GM12875 (cell line): Measurements from ENCODE around the gene PDLIM7.

Source experiments
- H3K4me3 ChIP-seq: one replicate; pipeline ENCODE4 v1.5.1; 2011; ENCODE audit warnings: low read depth, low read length, control low read depth
- TF ChIP-seq, protein P1 (sequence below): IDR thresholded peaks from 2 replicates; pipeline ENCODE4 v1.5.1; 2011; ENCODE audit warnings: low read depth, mild to moderate bottlenecking, control low read depth, inconsistent platforms, low read length, moderate library complexity, borderline replicate concordance; ENCODE audit not compliant: insufficient read depth

The PDLIM7 gene

DNA sequence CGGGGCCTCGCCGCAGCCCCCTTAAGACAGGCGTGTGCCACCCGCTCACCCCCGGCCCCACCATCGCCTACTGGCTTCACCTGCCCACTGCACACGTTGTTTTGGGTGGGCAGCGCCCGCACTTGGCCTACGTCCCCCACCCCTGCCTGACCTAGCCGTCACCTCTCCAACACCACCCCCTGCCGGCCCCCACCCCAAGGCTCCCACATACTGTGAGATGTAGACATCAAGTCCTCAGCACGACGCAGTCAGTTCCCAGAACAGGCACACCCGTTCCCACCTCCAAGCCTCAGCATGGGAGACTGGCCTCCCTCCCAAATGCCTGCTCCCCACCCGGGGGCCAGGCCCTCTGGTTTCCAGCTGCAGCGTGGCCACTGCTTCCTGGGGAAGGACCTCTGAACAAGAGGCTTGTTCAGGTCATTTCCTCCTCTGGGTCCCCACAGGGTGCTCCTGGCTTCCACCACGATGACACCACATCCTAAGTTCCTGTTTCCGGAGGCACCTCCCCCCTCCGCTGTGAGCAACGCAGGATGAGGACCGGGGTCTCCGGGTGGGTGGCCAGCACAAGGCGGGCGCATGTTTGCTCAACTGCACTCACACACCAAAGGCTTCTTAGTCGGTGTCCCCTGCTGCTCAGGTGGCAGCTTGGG lies 35.3 kb downstream of the PDLIM7 start:
- H3K4me3 ChIP-seq, result no peak overlapping the region
- TF ChIP-seq, protein P1, sequence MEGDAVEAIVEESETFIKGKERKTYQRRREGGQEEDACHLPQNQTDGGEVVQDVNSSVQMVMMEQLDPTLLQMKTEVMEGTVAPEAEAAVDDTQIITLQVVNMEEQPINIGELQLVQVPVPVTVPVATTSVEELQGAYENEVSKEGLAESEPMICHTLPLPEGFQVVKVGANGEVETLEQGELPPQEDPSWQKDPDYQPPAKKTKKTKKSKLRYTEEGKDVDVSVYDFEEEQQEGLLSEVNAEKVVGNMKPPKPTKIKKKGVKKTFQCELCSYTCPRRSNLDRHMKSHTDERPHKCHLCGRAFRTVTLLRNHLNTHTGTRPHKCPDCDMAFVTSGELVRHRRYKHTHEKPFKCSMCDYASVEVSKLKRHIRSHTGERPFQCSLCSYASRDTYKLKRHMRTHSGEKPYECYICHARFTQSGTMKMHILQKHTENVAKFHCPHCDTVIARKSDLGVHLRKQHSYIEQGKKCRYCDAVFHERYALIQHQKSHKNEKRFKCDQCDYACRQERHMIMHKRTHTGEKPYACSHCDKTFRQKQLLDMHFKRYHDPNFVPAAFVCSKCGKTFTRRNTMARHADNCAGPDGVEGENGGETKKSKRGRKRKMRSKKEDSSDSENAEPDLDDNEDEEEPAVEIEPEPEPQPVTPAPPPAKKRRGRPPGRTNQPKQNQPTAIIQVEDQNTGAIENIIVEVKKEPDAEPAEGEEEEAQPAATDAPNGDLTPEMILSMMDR, result no peak

DNA sequence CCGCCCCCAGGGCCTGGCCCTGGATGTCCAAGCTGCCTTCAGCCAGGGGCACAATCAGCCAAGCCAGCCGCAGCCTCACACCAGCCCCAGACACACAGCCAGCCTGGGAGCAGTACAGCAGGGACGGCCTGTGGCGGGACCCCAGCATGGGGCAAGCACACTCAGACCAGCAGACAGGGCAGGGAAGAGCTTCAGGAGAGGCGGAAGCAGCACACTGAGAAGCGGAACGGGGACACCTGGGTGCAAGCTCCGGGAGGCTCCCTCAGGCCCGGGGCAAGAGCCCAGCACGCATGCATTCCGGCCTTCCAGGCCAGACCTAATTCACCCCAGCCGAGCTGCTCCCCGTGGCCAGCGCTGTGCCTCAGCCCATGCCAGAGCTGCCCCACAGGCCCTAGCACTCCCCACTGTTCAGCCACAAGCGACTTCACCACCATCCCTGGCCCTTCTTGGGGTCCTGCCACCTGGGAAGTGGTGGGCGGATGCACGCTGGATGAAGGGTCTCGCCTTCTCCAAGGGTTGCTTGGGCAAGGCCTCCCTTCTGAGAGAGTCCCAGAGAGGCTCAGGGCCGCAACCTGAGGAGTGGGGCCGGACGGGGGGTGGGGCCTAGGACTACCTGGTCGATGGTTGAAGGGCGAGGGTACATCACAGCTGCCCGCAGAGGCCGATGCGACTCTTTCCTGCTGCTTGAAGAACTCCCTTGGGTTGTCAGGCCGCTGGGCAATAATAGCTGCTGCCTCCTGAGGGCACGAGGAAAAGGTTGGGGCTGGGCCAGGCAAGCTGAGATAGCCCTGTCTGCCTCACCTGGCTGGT lies 37.4 kb downstream of the PDLIM7 start:
- no peak overlapping the region for H3K4me3 ChIP-seq

DNA sequence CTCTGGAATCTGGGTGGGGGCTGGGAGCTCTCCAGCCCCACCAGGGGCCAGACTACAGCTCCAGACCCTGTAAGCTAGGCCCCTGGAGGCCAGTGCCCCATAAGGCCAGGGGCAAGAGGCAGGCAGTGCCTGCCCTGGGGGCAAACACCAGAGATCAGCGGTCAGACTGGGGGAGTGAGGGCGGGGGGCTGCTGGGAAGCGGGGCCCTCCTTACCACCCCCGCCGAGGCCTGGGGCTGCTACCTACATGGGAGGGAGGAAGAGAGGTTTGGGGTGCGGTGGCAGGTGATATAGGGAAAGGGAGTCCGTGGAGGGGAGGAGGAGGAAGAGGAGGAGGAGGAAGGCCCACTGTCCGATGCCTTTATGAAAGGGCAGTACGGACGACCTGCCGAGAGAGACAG lies 38.0 kb downstream of the PDLIM7 start:
- no peak overlapping the region for H3K4me3 ChIP-seq
- TF ChIP-seq, protein P1, result no peak

More for the DNA sequence above, 37.4 kb downstream of the PDLIM7 start:
- TF ChIP-seq, protein P1, result no peak

GRCh38 chr5:177458912-177459350 lies 38.5 kb downstream of the PDLIM7 start:
- TF ChIP-seq, protein P1, result no peak
- H3K4me3 ChIP-seq, result no peak overlapping the region

DNA sequence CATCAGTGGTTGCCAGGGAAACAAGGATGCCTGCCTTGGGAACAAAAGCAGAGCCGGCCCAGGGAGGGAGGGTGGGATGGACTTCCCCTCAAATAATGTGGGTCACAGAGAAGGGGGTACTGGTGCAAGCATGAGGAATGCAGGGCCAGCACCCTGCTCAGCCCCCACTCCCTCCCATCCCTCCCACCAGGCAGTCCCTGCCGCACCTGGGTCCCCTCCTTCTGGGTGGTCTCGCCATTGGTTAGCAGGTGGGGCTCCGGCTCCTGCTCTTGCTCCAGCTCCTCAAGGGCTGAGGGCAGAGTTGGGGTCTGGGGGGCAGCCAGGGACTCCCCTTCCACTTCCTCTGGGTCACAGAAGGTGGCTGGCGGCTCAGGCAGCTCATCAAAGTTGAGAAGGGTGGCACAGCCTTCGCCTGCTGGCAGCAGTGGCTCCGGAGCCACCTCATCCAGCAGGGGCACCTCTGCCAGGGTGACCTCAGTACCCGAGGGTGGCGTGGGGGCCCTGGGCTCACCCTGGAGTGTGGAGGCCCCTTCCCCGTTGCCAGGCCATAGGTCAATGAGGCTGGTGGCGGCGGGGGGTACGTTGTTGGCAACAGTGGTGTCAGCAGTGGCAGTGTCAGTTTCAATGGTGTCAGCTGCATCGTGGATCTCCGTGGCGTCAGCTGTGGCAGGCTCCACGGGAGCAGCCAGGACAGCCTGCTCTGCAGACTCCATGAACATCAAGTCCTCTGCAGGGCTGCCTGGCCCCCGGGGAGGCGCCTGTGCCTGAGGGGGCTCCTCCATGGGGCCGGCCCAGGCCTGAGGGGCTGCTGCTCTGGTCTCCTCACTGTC lies 39.3 kb downstream of the PDLIM7 start:
- TF ChIP-seq, protein P1, result no peak
- H3K4me3 ChIP-seq, result no peak overlapping the region

DNA sequence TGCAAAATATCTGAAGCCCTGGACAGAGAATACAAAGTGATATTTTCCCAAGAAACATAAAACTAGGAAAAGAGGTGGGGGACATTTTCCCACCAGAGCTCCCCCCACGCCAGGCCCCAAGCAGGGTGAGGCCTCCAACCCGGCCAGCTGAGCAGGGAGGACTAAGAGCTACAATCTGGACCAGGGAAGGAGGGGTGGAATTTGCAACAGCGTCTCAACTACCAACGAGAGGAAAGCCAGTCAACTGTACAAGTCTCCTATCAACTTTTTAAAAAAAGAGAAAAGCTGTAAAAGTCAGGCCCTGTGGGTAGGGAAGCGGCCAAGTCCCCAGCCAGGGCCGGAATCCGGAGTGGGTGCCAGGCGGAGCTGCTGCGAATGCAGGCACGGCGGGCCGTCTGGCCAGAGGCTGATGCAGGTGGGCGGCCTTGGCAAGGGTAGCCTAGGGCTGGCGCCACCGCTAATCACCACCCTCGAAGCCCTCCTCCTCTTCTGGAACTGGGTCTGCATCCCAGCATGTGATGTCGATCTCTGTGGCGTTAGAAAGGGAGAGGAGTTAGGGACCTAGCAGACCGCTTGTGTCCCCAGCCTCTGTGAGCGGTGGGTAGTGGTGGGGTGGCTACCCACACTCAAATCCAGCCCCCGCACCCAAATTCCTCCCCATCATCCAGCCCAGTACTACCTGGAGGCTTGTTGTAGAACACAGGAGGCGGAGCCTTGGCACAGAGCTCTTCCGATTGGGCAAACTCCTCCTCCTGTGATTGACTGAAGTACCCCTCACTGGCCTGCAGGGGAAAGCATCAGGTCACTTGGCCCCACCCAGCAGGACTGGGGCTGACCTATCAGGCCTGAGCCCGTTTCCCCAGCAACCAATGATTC lies 40.2 kb downstream of the PDLIM7 start:
- H3K4me3 ChIP-seq, result no peak overlapping the region

More for the DNA sequence above, 40.2 kb downstream of the PDLIM7 start:
- TF ChIP-seq, protein P1, result peak; percentile 67
